Activated CD4-positive, alpha-beta T cell treated with anti-CD3 and anti-CD28 coated beads for 4 hours (primary cell): ENCODE measurements around the gene SEC16B.
"Not testable (repeated sequence)": the region's sequence is repeated elsewhere in the genome, so short reads cannot be mapped to it uniquely, and the experiment has no call there.

Source experiments
- DNase-seq, 2 donors: peaks; one replicate each; pipeline ENCODE4 v3.0.0-alpha.2; 2020

Gene SEC16B

GRCh38 chr1:177969825-177970371 is at the start of gene SEC16B:
Gene SEC16B, minus strand, starts transcription at chr1:177970058. Its CDS starts 2,077 bp downstream, at chr1:177967981.
- no peak for DNase-seq

- no peak for DNase-seq
Measured at GRCh38 chr1:178019622-178020021, 49.8 kb upstream of the SEC16B start.

GRCh38 chr1:178019208-178019607 is 49.4 kb upstream of the SEC16B start:
- DNase-seq: no peak

GRCh38 chr1:178017517-178017916 is 47.7 kb upstream of the SEC16B start:
- DNase-seq: no peak

- DNase-seq: no peak
Measured at GRCh38 chr1:178011864-178012503, 42.1 kb upstream of the SEC16B start.

GRCh38 chr1:178011465-178011828 is 41.6 kb upstream of the SEC16B start:
- DNase-seq: no peak

GRCh38 chr1:178010674-178011464 is 41.0 kb upstream of the SEC16B start:
- DNase-seq: no peak

- no peak for DNase-seq
Measured at GRCh38 chr1:178006043-178006442, 36.2 kb upstream of the SEC16B start.

GRCh38 chr1:178005450-178005849 is 35.6 kb upstream of the SEC16B start:
- DNase-seq: no peak

- no peak for DNase-seq
Measured at GRCh38 chr1:178004926-178005391, 35.1 kb upstream of the SEC16B start.

- DNase-seq: no peak
Measured at GRCh38 chr1:177998696-177999631, 29.1 kb upstream of the SEC16B start.

- no peak for DNase-seq
Measured at GRCh38 chr1:177996957-177997356, 27.1 kb upstream of the SEC16B start.

GRCh38 chr1:177995369-177995768 is 25.5 kb upstream of the SEC16B start:
- no peak for DNase-seq

- not testable (repeated sequence) for DNase-seq
Measured at GRCh38 chr1:177986281-177986680, 16.4 kb upstream of the SEC16B start.

GRCh38 chr1:177984761-177985160 is 14.9 kb upstream of the SEC16B start:
- DNase-seq: no peak

GRCh38 chr1:177984136-177984525 is 14.3 kb upstream of the SEC16B start:
- DNase-seq: no peak

- no peak for DNase-seq
Measured at GRCh38 chr1:177983482-177984135, 13.8 kb upstream of the SEC16B start.

GRCh38 chr1:177983077-177983476 is 13.2 kb upstream of the SEC16B start:
- no peak for DNase-seq

GRCh38 chr1:177981200-177981599 is 11.3 kb upstream of the SEC16B start:
- DNase-seq: no peak

GRCh38 chr1:177979272-177979671 is 9.4 kb upstream of the SEC16B start:
- no peak for DNase-seq

- DNase-seq: no peak
Measured at GRCh38 chr1:177978530-177978929, 8.7 kb upstream of the SEC16B start.

GRCh38 chr1:177977141-177977540 is 7.3 kb upstream of the SEC16B start:
- DNase-seq: no peak
